SK-N-SH (cell line): ENCODE data around the gene ARHGAP6. TPM values are rescaled to one million over a fixed set of nuclear protein-coding genes. Genes with fewer than 3 reads are reported as not detected.

Source experiments
- CTCF ChIA-PET: fragments of 300-600, 350-600 bp; formaldehyde crosslinking; extraction: SDS; loops from one replicate; lab custom pipeline; 2021; lab: Yijun Ruan, JAX
- POLR2A ChIA-PET: fragments of 350-600 bp; sonication (Branson Sonifier 250); formaldehyde crosslinking; extraction: SDS; loops from one replicate; lab custom pipeline; 2020; ENCODE audit warnings: antibody characterized with exemption, inconsistent platforms; lab: Yijun Ruan, JAX
- DNase-seq: peaks from one replicate; pipeline ENCODE4 v3.0.0; 2012
- H2AFZ ChIP-seq: fragments of 200-600 bp; sonication (generic); 2 replicates; pipeline ENCODE4 v1.8.1; 2016; ENCODE audit warnings: antibody characterized with exemption, mild to moderate bottlenecking, low read depth
- H3F3A ChIP-seq: fragments of 200-600 bp; sonication (generic); replicated peaks from 2 replicates; pipeline ENCODE3; 2016; ENCODE audit warnings: antibody characterized with exemption, mild to moderate bottlenecking; ENCODE audit not compliant: insufficient read depth
- H3K27ac ChIP-seq, 2 experiments: fragments of 200-500 bp in 1 of 2; fragments of 200-600 bp in 1 of 2; sonication (Bioruptor generic) in 1 of 2; sonication (generic), shearing (Covaris generic) in 1 of 2; 2 replicates each; pipeline versions ENCODE4 v1.5.1 to v1.6.1; 2014 to 2016; ENCODE audit warnings: low read depth in 2 of 2, inconsistent platforms in 1 of 2, low read length in 1 of 2, mild to moderate bottlenecking in 1 of 2, mixed read lengths in 1 of 2
- H3K27me3 ChIP-seq: fragments of 200-600 bp; sonication (generic), shearing (Covaris generic); 2 replicates; pipeline ENCODE4 v1.6.1; 2016; ENCODE audit warnings: mixed run types; ENCODE audit not compliant: insufficient read depth
- H3K36me3 ChIP-seq, 2 experiments: fragments of 200-500 bp in 1 of 2; fragments of 200-600 bp in 1 of 2; sonication (Bioruptor generic) in 1 of 2; sonication (generic) in 1 of 2; replicated peaks in 1 of 2; 2 replicates each; pipeline versions ENCODE3 to v1.5.1; 2014 to 2016; ENCODE audit warnings: low read length in 1 of 2, mild to moderate bottlenecking in 1 of 2; ENCODE audit not compliant: insufficient read depth in 2 of 2, control insufficient read depth in 1 of 2
- H3K4me1 ChIP-seq, 2 experiments: fragments of 200-500 bp in 1 of 2; fragments of 200-600 bp in 1 of 2; sonication (Bioruptor generic) in 1 of 2; sonication (generic), shearing (Covaris generic) in 1 of 2; 2 replicates each; pipeline versions ENCODE4 v1.5.1 to v1.6.1; 2014 to 2016; ENCODE audit warnings: low read depth in 1 of 2, low read length in 1 of 2, mixed run types in 1 of 2; ENCODE audit not compliant: insufficient read depth in 2 of 2, control insufficient read depth in 1 of 2
- H3K4me2 ChIP-seq: fragments of 200-600 bp; sonication (generic), shearing (Covaris generic); 2 replicates; pipeline ENCODE4 v1.6.1; 2017; ENCODE audit warnings: mixed run types
- H3K4me3 ChIP-seq, 2 experiments: fragments of 200-500 bp in 1 of 2; fragments of 200-600 bp in 1 of 2; sonication (Bioruptor generic) in 1 of 2; sonication (generic), shearing (Covaris generic) in 1 of 2; 2 replicates each; pipeline versions ENCODE4 v1.5.1 to v1.8.1; 2014 to 2016; ENCODE audit warnings: low read depth in 2 of 2, inconsistent platforms in 1 of 2, low read length in 1 of 2, mild to moderate bottlenecking in 1 of 2, mixed read lengths in 1 of 2, moderate library complexity in 1 of 2
- H3K79me2 ChIP-seq: fragments of 200-600 bp; sonication (generic); 2 replicates; pipeline ENCODE4 v1.8.1; 2017; ENCODE audit warnings: mild to moderate bottlenecking; ENCODE audit not compliant: insufficient read depth
- H3K9ac ChIP-seq: fragments of 200-600 bp; sonication (generic); 2 replicates; pipeline ENCODE4 v1.6.1; 2017; ENCODE audit warnings: mixed run types
- H3K9me2 ChIP-seq: fragments of 200-600 bp; sonication (generic); 2 replicates; pipeline ENCODE4 v1.6.1; 2017; ENCODE audit warnings: mixed run types
- H3K9me3 ChIP-seq: fragments of 200-600 bp; sonication (generic); 2 replicates; pipeline ENCODE4 v1.6.1; 2017; ENCODE audit warnings: mixed run types, mild to moderate bottlenecking, moderate library complexity
- H4K20me1 ChIP-seq: fragments of 200-600 bp; sonication (generic); 2 replicates; pipeline ENCODE4 v1.6.1; 2017; ENCODE audit warnings: mild to moderate bottlenecking, mixed run types; ENCODE audit not compliant: insufficient read depth
- CTCF ChIP-seq: fragments of 200-600 bp; sonication (generic); IDR thresholded peaks from 2 replicates; pipeline ENCODE4 v1.6.1; 2017; ENCODE audit warnings: antibody characterized with exemption, mild to moderate bottlenecking, moderate library complexity
- EZH2phosphoT487 ChIP-seq: fragments of 200-600 bp; sonication (generic); IDR thresholded peaks from 2 replicates; pipeline ENCODE4 v1.6.1; 2017; ENCODE audit warnings: low read depth, mixed run types, mild to moderate bottlenecking, antibody characterized with exemption, moderate library complexity, borderline replicate concordance
- GABPA ChIP-seq: IDR thresholded peaks from 2 replicates; pipeline ENCODE4 v1.4.0; 2012; ENCODE audit warnings: low read depth, mild to moderate bottlenecking
- GATA2 ChIP-seq: sonication (generic); formaldehyde crosslinking; IDR thresholded peaks from 2 replicates; pipeline ENCODE4 v1.5.0; 2020; ENCODE audit warnings: mild to moderate bottlenecking, missing genetic modification reagents
- NRF1 ChIP-seq: IDR thresholded peaks from 2 replicates; pipeline ENCODE4 v1.6.1; 2012; ENCODE audit warnings: low read depth, mild to moderate bottlenecking, low read length
- RXRA ChIP-seq: IDR thresholded peaks from 2 replicates; pipeline ENCODE4 v1.4.0; 2012; ENCODE audit warnings: low read depth, mild to moderate bottlenecking, borderline replicate concordance
- SIN3A ChIP-seq: IDR thresholded peaks from 2 replicates; pipeline ENCODE4 v1.6.1; 2012; ENCODE audit warnings: low read depth, mild to moderate bottlenecking, low read length, moderate library complexity, borderline replicate concordance
- TAF1 ChIP-seq: IDR thresholded peaks from 2 replicates; pipeline ENCODE4 v1.6.1; 2012; ENCODE audit warnings: low read depth, mild to moderate bottlenecking, low read length, moderate library complexity, borderline replicate concordance
- TCF12 ChIP-seq: IDR thresholded peaks from 2 replicates; pipeline ENCODE4 v1.4.0; 2012
- WGBS: methylation state at CpG from one replicate; pipeline ENCODE4 v1.1.6; 2017; ENCODE audit warnings: low lambda C conversion rate; 5-methylcytosine and 5-hydroxymethylcytosine counted together
- polyA plus RNA-seq, 3 experiments: library from polyadenylated mRNA; depleted of rRNA; stranded (reverse); fragments of >200 nt; gene quantifications; 2 replicates each; pipeline ENCODE4 v1.2.3, GENCODE V29; 2012

ARHGAP6 gene
- polyA plus RNA-seq, 1 of the 3 experiments (the other 2 are of a cell fraction): 0.16 TPM

GRCh38 chrX:11349661-11350337 lies 315.9 kb downstream of the ARHGAP6 start:
- Histone ChIP-seq H2AFZ (no peak overlapping the region), H3K4me2 (no peak overlapping the region), H3F3A (no peaks in the 10 kb centered on the region), H3K27ac (no peak overlapping the region), H3K79me2 (no peaks in the 10 kb centered on the region), H3K27me3 (no peaks in the 10 kb centered on the region; the same call in 1 of the 2 replicates), H4K20me1 (no peaks in the 10 kb centered on the region), H3K4me1 (no peaks in the 10 kb centered on the region), H3K36me3 (no peaks in the 10 kb centered on the region), H3K9me3 (no peaks in the 10 kb centered on the region), H3K9ac (no peak overlapping the region), H3K4me3 (no peak overlapping the region), H3K9me2 (no peaks in the 10 kb centered on the region)
- CTCF ChIA-PET: no interaction called here
- no peak for DNase-seq
- 38% methylated on average over 2 of the region's 2 CpGs for WGBS
- no peak for TF ChIP-seq GATA2 (CRISPR knock-in tag)
- TF ChIP-seq GABPA: no peak
- no peak for TF ChIP-seq TCF12
- TF ChIP-seq EZH2phosphoT487: no peak
- no peak for TF ChIP-seq CTCF
- no peak for TF ChIP-seq NRF1
- POLR2A ChIA-PET: no interaction called here

GRCh38 chrX:11349020-11349419 lies 316.7 kb downstream of the ARHGAP6 start:
- Histone ChIP-seq H2AFZ (no peak overlapping the region), H3F3A (no peaks in the 10 kb centered on the region), H3K9me3 (no peaks in the 10 kb centered on the region), H3K4me1 (no peaks in the 10 kb centered on the region)
- no peak for TF ChIP-seq TAF1
- TF ChIP-seq EZH2phosphoT487: no peak
- no peak for TF ChIP-seq SIN3A
- no peak for TF ChIP-seq RXRA
- TF ChIP-seq, all 33 proteins: peak for 0
- CTCF ChIA-PET: no interaction called here
- Histone ChIP-seq H3K9me2 (no peaks in the 10 kb centered on the region), H4K20me1 (no peaks in the 10 kb centered on the region), H3K79me2 (no peaks in the 10 kb centered on the region), H3K4me2 (no peak overlapping the region), H3K4me3 (no peak overlapping the region), H3K36me3 (no peaks in the 10 kb centered on the region), H3K27me3 (no peaks in the 10 kb centered on the region; the same call in 1 of the 2 replicates), H3K27ac (no peak overlapping the region), H3K9ac (no peak overlapping the region)
- WGBS: 16% methylated on average over 1 of the region's 1 CpG
- POLR2A ChIA-PET: no interaction called here
- no peak for DNase-seq
